Activated gamma-delta T cell treated with anti-CD3 and anti-CD28 coated beads, Interleukin-2, amount 50 U/mL, for 16 hours (primary cell): ENCODE results near the gene SAMHD1.

Source experiments
- DNase-seq: peaks from one replicate; pipeline ENCODE4 v3.0.0-alpha.2; 2020; ENCODE audit warnings: low read depth

SAMHD1 gene

GRCh38 chr20:36872852-36873251 lies 78.7 kb downstream of the SAMHD1 start:
- no peak for DNase-seq

GRCh38 chr20:36871640-36872570 lies 79.6 kb downstream of the SAMHD1 start:
- DNase-seq, result no peak

- DNase-seq, result no peak
Measured at GRCh38 chr20:36866681-36867495, 84.6 kb downstream of the SAMHD1 start.

- DNase-seq, result no peak
Measured at GRCh38 chr20:36866164-36866563, 85.3 kb downstream of the SAMHD1 start.

- no peak for DNase-seq
Measured at GRCh38 chr20:36865861-36866149, 85.7 kb downstream of the SAMHD1 start.

- DNase-seq, result no peak
Measured at GRCh38 chr20:36865076-36865860, 86.2 kb downstream of the SAMHD1 start.

GRCh38 chr20:36862857-36863668 lies 88.4 kb downstream of the SAMHD1 start:
- DNase-seq, result no peak

GRCh38 chr20:36861875-36862801 lies 89.4 kb downstream of the SAMHD1 start:
- DNase-seq, result no peak

GRCh38 chr20:36861625-36861874 lies 90.0 kb downstream of the SAMHD1 start:
- no peak for DNase-seq

GRCh38 chr20:36860811-36861624 lies 90.5 kb downstream of the SAMHD1 start:
- DNase-seq, result no peak

GRCh38 chr20:36860339-36860738 lies 91.2 kb downstream of the SAMHD1 start:
- DNase-seq, result no peak

- DNase-seq, result no peak
Measured at GRCh38 chr20:36859700-36860330, 91.7 kb downstream of the SAMHD1 start.

GRCh38 chr20:36859282-36859555 lies 92.3 kb downstream of the SAMHD1 start:
- no peak for DNase-seq

GRCh38 chr20:36856691-36857635 lies 94.5 kb downstream of the SAMHD1 start:
- DNase-seq, result no peak

GRCh38 chr20:36856195-36856594 lies 95.3 kb downstream of the SAMHD1 start:
- DNase-seq, result no peak

GRCh38 chr20:36855241-36855657 lies 96.3 kb downstream of the SAMHD1 start:
- no peak for DNase-seq

GRCh38 chr20:36854348-36855240 lies 96.9 kb downstream of the SAMHD1 start:
- no peak for DNase-seq
